Right lobe of liver (tissue), 4 donors: Measurements from ENCODE around the gene HOMEZ.

Experiments
- POLR2A ChIP-seq: fragments of 450-650 bp; IDR thresholded peaks from one replicate; pipeline ENCODE4 v1.6.1; 2017; ENCODE audit warnings: antibody characterized with exemption, mild to moderate bottlenecking
- TF ChIP-seq, protein P1 (sequence below), 4 donors: fragments of 200-600 bp in 3 of 4; fragments of 450-650 bp in 1 of 4; IDR thresholded peaks; one replicate each; pipeline versions ENCODE4 v1.5.1 to v1.8.0; 2016 to 2022; ENCODE audit warnings: antibody characterized with exemption in 4 of 4, mild to moderate bottlenecking in 2 of 4
- donor health status: DM: no; HTN: no; CAD: no.
- donor health status: DM: no; HTN: no; CAD: no.
- donor health status: DM: no; HTN: yes; CAD: no.

DNA sequence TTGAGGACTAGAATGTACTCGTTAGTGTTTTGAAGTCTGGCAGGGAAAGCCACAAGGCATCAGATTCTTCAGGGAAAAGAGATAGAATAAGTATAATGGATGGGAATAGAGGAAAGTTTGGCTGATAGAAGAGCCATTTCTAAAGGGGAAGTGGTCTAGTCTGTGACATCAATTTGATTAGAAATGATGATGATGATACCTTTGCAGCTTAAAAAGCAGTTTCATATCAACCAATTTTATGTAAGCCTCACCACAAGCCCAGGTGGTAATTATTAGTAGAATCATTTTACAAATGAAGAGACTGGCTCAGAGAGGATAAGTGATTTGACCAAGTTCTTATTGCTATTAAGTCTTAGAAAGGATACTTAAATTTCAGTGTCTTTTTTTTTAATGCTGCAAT is 45.3 kb downstream of the HOMEZ start:
- no peak for TF ChIP-seq POLR2A
- TF ChIP-seq, protein P1, sequence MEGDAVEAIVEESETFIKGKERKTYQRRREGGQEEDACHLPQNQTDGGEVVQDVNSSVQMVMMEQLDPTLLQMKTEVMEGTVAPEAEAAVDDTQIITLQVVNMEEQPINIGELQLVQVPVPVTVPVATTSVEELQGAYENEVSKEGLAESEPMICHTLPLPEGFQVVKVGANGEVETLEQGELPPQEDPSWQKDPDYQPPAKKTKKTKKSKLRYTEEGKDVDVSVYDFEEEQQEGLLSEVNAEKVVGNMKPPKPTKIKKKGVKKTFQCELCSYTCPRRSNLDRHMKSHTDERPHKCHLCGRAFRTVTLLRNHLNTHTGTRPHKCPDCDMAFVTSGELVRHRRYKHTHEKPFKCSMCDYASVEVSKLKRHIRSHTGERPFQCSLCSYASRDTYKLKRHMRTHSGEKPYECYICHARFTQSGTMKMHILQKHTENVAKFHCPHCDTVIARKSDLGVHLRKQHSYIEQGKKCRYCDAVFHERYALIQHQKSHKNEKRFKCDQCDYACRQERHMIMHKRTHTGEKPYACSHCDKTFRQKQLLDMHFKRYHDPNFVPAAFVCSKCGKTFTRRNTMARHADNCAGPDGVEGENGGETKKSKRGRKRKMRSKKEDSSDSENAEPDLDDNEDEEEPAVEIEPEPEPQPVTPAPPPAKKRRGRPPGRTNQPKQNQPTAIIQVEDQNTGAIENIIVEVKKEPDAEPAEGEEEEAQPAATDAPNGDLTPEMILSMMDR (IDR thresholded peaks at IDR 0.05): no peak
